Activated T-cell treated with anti-CD3 and anti-CD28 coated beads for 1 hour (primary cell): Measurements from ENCODE around the gene ZNF425.
A peak's percentile ranks its signal among the peaks of the same experiment; 100 is the strongest.
"Not testable (repeated sequence)": the region's sequence is repeated elsewhere in the genome, so short reads cannot be mapped to it uniquely, and the experiment has no call there.

Source experiments
- DNase-seq: peaks from one replicate; pipeline ENCODE4 v3.0.0-alpha.2; 2020; ENCODE audit warnings: low read depth

ZNF425 gene

GRCh38 chr7:149125863-149126661 is at the start of gene ZNF425:
ZNF425 (minus strand) TSS chr7:149126324; CDS start chr7:149126213, 111 bp downstream.
- peak; percentile 94 for DNase-seq

GRCh38 chr7:149175150-149175549 is 49.0 kb upstream of the ZNF425 start:
- DNase-seq = no peak

DNA sequence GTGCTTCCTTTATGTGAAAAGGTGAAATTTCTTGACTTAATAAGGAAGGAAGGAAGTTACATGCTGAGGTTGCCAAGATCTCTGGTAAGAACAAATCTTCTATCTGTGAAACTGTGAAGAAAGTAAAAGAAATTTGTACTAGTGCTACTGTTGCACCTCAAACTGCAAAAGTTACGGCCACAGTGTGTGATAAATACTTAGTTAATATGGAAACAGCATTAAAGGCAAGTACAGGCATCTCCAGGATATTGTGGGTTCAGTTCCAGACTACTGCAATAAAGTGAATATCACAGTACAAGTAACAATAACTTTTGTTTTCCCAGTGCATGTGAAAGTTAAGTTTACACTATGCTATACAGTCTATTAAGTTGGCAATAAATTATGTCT is 46.4 kb upstream of the ZNF425 start:
- no peak for DNase-seq

DNA sequence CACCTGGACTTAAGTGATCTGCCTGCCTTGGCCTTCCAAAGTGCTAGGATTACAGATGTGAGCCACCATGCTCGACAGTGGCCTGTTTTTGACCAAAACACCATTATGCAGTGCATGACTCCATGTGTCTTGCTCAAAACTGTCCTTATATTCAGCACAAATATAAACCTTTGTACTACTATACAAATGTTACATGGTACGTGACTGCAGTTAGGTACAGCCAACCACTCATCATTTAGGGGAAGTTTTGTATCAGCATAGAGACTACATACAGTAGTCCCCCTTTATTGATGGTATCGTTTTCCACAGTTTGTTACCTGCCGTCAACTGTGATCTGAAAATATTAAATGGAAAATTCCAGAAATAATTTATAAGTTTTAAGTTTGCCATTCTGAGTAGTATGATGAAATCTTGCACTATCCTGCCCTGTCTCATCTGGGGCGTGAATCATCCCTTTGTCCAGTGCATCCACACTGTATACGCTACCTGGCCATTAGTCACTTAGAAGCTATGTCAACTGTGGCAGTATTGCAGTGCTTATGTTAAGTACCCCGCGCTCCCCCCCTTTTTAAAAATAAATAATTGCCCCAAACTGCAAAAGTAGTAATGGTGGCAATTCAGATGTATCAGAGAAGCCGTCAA is 45.9 kb upstream of the ZNF425 start:
- no peak for DNase-seq

DNA sequence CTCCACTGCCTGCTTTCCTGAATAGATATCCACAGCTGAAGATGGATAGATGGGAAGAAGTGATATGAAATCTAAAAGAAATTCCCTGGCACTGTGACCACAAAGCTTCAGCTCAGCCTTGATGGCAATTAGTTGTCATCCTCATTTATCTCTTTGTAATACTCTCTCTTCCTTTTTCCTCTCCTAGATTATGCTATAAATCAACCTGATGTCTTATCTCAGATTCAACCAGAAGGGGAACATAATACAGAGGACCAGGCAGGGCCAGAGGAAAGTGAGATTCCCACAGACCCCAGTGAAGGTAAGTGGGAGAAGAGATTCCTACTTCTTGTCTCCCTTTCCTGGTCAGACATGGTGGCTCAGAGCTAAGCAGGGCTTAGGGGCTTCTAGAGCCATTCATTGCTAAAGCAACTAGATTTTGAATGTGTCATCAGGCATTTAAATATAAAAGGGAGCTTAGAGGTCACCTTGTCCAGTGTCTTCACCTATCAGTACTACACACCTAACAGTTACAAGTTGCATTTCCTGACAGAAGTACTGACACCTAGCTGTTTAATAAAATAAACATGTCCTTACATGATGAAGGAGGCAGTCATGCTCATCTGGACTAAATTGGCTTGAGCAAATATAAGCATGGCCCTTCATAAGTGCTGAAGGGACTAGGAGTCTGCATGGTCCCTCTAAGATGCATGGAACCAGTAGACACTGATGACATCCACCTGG is 40.7 kb upstream of the ZNF425 start:
- DNase-seq = no peak

DNA sequence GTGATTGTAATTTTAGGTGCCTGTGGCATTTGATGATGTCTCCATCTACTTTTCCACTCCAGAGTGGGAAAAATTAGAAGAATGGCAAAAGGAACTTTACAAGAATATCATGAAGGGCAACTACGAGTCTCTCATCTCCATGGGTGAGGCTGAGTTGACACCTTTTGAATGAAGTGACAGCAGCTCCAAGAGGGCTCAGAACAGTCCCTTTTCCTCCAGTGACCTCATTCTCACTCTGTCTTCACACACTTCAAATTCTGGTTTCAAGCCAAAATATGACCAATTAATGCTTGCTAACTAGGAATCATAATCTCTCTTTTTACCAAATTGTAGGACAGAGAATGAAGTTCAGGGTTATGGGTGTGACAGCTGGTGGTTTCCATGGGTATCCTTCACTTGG is 40.0 kb upstream of the ZNF425 start:
- no peak for DNase-seq

GRCh38 chr7:149161241-149161848 is 35.2 kb upstream of the ZNF425 start:
- no peak for DNase-seq

DNA sequence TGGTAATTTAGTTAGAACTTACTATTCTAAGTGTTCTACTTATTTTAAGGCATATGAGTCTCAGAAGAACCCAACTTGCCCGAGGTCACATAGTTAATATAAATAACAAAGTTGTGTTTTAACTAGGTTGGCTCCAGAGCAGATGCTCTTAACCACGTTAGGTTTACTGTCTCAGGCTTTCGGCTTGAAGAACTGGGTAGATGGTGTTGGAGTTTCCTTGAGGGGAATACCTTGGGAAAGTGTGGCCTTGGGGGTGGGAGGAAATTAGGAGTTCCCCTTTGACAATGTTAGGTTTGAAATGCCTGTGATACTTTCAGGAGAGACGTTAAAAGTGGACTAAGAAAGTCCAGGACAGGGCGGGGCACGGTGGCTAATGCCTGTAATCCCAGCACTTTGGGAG is 30.8 kb upstream of the ZNF425 start:
- DNase-seq = no peak

- DNase-seq = no peak
Measured at GRCh38 chr7:149154056-149154455, 27.9 kb upstream of the ZNF425 start.

GRCh38 chr7:149153346-149153745 is 27.2 kb upstream of the ZNF425 start:
- DNase-seq = no peak

- no peak for DNase-seq
Measured at GRCh38 chr7:149150981-149151380, 24.9 kb upstream of the ZNF425 start.

DNA sequence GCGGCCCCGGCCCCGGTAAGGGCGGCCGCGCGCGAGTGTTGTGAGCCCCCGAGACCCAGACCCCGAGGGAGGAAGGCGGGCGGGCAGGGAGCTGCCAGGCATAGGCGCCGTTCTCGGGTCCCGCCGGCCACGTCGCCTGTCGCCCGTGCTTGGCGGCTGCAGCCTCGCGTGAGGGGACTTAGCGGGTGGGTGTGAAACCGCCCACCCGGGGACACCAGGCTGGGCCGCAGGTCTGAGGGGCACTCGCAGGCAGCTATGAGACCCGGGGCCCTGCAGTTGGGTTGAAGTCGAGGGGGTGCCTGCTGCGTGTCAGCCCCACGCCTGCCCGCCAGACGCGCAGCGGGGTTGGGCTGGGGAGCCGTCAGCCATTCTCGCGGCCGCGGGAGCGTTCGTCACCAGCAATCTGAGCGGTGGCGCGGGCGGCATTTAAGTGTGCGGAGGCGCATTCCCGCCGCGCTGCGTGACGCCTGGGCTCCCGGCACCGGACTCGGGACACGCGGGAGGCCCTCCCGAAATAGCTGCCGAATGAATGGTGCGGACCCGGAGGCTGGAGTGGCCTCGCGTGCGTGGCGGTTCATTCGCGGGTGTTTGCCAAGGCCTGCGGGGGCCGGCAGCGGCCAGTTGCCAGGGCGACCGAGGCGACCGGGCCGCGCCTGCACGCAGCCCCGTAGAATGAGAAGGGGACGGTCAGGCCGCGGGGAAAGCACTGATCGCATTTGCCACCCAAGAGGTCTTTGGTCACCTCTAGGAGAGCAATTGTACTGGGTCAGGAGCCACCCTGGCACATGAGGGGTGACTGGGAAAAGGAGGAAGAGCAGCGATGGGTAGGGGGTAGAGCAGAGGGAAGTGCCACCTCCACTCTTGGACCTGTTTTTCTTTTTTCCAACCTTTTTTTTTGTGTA is 21.9 kb upstream of the ZNF425 start:
- DNase-seq = peak; percentile 55

- peak; percentile 75 for DNase-seq
Measured at GRCh38 chr7:149147072-149147751, 21.1 kb upstream of the ZNF425 start, which contains the start of gene ZNF398. ZNF398 (plus strand) TSS chr7:149147453; CDS start chr7:149147743, 290 bp downstream.

DNA sequence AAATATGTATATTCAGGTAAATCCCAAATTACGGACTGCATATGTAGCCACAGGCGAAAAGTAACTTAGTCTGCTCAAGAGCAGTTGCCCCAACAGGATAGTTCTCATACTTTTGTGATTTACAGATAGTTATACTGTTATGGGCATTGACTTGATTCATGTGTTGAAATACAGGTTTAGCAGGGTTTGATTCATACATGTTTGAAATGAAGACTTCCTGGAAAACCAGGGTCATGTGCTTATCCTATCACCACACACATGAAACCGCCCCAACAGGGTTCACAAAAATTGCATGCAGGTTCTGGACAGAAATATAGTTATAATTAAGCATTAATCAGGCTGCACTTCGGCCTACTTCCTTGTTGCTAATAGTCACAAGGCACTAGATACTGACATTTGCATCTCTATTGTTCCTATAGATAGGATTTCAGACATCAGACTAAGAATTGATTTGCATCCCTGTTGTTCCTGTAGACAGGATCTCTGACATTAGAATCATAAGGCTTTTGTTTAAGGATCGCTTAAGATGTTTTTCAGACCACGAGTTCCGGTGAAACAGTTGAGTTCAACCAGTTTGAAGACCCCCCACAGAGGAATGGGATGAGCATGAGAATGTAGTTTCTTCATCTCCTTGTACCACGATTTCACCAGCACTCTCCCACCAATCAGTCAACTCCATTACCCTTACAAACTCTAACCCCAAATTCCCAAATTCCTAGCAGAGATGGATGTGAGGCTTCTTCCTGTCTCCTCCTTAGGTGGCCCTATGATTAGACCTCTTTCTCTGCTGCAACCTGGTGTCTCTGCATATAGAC is 19.1 kb upstream of the ZNF425 start:
- DNase-seq = no peak

DNA sequence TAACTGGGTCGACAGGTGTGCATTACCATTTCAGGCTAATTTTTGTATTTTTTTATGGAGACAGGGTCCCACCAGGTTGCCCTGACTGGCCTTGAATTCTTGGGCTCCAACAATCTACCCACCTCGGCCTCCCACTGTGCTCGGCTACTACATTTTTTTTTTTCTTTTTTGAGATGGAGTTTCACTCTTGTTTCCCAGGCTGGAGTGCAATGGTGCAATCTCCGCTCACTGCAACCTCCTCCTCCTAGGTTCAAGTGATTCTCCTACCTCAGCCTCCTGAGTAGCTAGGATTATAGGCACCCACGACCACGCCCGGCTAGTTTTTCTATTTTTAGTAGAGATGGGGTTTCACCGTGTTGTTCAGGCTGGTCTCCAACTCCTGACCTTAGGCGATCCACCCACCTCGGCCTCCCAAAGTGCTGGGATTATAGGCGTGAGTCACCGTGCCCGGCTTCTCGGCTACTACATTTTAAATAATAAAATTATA is 18.4 kb upstream of the ZNF425 start:
- DNase-seq = not testable (repeated sequence)

DNA sequence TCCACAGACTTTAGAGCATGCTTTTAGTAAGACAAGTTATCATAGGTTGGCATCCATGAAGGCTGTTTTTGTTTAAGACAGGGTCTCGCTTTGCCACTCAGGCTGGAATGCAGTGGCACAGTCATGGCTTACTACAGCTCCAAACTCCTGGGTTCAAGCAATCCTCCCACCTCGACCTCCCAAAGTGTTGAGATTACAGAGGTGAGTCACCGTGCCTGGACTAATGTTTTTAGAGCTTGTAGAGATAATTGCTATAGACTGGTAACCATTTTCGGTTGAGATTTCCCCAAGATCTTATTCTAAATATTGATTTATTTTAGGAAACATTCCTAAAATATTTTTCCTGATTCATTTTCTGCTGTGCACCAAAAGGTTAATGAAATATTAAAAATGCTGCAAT is 15.8 kb upstream of the ZNF425 start:
- DNase-seq = no peak

GRCh38 chr7:149140831-149141230 is 14.7 kb upstream of the ZNF425 start:
- DNase-seq = no peak

DNA sequence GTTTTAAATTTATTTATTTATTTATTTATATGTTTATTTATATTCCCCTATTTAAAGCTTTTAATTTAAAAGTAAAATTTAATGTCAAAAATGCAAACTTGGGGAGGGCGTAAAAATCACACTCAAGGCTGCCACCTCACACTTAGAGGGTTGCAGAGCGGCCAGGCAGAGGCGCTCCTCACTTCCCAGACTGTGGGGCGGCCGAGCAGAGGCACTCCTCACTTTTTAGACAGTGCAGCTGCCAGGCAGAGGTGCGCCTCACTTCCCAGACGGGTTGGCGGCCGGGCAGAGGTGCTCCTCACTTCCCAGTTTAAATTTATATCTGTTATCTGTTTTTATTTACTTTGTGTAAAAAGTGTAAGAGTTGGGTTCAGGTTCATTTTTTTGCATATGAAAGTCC is 10.0 kb upstream of the ZNF425 start:
- DNase-seq = no peak

- DNase-seq = no peak
Measured at GRCh38 chr7:149133028-149133710, 7.0 kb upstream of the ZNF425 start.
